HG02852 (cell line): ENCODE measurements around the gene MSTN.

Experiments used
- ATAC-seq: cut with Tn5 transposase; IDR thresholded peaks from one replicate; pipeline ENCODE4 v1.9.1; 2021; ENCODE audit warnings: mild to moderate bottlenecking, moderate library complexity; ENCODE audit not compliant: unreplicated experiment

MSTN gene

GRCh38 chr2:190062601-190063000 is at the start of gene MSTN:
Gene MSTN (minus strand): TSS chr2:190062729. CDS start chr2:190062596, 133 bp downstream.
- ATAC-seq: no peak

DNA sequence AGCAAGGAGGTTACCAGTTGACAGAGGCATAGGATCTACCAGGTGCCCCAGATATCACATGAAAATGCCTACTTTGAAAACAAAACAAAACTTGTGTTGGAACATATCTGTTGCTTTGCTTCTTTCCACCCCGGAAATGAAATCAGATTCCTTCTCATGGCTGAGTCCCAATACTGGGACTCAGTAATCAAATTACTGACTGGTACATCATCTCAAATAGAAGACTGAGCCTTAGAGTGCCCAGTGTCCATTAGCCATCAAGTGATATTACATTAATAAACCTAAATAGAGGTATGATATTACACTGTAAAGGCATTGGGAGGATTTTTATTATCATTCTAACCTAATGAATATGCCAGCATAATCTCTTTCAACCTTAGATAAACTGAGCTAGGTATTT is 48.6 kb upstream of the MSTN start:
- no peak for ATAC-seq

DNA sequence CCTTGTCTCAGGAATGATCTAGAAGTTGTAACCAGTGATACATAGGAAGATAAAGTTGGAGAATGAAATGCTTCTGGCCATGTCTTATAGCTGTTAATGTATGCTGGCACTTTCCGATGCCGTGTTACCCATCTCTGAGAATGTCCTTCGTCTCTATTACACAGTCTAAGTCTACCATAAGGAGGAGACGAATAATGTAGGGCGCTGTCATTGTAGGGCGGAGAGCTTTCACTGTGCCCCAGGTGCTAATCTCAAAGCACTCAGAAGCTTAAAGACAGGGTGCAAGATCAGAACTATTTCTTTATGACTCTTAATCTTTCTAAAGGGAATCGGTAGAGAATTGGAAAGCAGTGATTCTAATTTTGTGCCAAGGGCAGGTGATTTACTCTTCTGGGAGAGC is 48.2 kb upstream of the MSTN start:
- no peak for ATAC-seq

DNA sequence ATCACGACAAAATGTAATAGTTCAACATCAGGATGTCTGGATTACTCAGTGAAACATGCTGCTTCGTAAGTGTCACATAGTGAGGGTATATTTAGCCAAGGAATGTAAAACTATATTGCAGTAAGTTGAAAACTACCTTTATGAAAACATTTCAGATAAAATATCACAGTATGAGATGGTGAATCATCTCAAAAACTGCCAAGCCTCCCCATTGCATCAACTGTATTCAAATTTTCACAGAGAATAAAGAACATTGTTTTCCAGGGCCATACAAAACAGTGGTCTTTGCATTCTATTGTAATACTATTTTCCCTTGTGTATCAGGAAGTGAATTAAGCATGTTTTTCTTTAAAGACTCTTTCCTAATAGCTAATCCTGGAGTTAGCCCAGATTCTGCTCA is 47.6 kb upstream of the MSTN start:
- no peak for ATAC-seq

DNA sequence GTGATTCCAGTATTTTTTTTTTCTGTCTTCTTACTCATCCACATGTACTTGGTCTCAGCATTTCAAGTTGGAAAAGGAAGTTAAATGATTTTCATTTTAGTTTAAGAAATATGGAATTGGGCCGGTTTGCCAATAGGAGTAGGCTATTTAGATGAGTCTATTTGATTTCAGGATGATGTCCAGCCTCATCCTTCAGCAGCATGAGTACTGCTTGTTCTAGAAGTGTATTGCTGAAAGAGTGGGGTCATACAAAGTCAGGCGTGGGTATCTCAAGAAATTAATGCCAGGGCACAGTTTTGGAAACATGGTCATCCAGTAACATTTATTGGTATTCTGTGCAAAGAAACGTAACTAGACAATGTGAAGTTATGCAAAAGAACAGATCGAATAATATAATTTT is 44.9 kb upstream of the MSTN start:
- no peak for ATAC-seq

DNA sequence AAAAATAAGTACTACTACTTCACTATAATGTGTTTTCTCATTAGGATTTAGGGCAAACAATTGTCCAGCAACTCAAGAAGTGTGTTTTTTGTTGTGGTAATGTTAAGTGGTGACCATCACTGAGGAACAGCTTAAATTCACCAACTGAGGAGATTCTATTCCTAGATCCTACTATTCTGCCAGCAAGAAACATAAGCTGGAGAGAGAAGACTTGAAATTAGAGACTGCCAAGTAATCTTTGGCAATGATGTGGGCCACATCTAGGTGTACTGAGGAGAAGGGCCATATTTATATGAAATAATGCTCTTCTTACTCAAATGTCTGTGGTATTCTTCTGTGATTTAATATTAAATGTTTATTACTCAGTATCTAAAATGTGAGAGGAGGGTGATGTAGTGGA is 44.3 kb upstream of the MSTN start:
- no peak for ATAC-seq

DNA sequence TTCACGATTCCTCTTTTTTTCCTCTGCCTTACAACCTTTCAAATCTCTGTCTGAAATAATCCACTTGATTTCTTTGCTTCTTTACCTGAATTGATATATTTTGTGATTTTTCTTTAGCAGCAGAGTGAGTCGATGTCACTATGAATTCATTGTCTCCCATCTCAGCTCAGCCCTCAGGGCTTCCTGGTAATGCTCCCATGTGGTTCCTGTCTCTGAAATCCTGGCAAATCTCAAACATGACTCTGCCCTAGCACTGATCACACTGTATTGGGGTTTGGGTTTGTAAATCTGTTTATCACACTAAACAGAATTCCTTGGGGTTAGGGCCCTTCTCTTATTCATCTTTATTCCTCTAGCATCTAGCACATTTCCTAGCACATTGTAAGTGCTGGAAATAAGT is 43.0 kb upstream of the MSTN start:
- no peak for ATAC-seq

GRCh38 chr2:190103144-190103543 is 40.6 kb upstream of the MSTN start:
- ATAC-seq: no peak

DNA sequence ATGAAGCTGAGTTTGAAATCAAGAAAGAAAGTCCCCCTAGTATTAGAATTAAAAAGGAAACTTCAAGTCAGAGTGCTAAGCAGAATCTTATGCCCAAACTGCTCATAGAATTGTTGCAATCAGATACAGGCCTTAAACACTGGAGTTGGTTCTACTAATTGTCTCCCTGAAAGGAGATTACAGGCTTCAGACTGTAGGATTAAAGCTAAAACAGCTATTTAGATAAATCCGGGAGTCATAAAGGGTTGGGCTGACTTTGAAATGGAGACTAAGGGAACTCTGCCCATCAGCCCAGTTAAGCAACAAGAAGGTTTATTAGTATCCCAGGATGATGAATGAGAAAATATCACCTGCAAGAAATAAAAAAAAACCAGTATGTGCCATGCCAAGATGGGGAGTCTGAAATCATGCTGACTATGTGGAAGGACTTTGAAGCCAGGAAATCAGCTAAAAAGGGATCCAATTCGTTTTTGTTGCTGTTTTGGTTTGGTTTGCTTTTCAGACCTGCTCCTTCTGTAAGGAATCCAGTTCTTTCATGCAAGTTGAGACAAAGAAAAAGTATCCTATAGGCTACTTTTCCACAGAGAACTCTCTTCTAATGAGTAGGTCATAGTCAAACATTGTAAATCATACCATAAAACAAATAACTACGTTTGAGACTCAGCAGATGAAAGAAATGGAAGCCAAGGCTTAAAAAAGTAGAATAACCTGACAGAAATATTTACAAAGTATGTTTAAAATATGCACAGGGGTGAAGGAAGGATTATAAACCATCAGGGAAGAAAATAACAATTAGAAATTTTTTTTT is 37.6 kb upstream of the MSTN start:
- ATAC-seq: no peak

GRCh38 chr2:190098851-190099250 is 36.3 kb upstream of the MSTN start:
- ATAC-seq: no peak

- no peak for ATAC-seq
Observed at GRCh38 chr2:190097115-190097514, 34.6 kb upstream of the MSTN start.

- no peak for ATAC-seq
Observed at GRCh38 chr2:190094316-190094871, 31.9 kb upstream of the MSTN start.

- ATAC-seq: no peak
Observed at GRCh38 chr2:190093793-190094192, 31.3 kb upstream of the MSTN start.

GRCh38 chr2:190090148-190090547 is 27.6 kb upstream of the MSTN start:
- ATAC-seq: no peak

DNA sequence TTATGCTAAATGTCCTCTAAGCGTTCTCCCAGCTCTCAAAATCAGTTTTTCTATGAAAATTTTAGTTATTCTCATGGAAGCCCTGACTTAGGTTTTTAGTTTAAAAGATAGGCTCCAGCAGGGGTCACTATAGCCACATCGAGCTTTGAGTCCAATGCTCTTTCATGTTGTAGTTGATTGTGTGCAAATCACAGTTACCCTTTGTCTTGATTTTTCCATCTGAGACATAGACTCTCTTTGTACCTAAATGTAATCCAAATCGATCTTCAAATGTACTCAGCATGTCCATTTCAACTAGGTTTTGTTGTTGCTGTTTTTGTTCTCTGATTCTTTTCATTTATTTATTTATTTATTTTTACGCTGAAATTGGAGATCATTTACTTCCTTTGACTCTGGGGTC is 26.4 kb upstream of the MSTN start:
- ATAC-seq: peak; percentile 76

GRCh38 chr2:190084704-190085103 is 22.2 kb upstream of the MSTN start:
- no peak for ATAC-seq

GRCh38 chr2:190082118-190082517 is 19.6 kb upstream of the MSTN start:
- no peak for ATAC-seq

- no peak for ATAC-seq
Observed at GRCh38 chr2:190080527-190081049, 18.1 kb upstream of the MSTN start.

- ATAC-seq: no peak
Observed at GRCh38 chr2:190079160-190079559, 16.6 kb upstream of the MSTN start.

DNA sequence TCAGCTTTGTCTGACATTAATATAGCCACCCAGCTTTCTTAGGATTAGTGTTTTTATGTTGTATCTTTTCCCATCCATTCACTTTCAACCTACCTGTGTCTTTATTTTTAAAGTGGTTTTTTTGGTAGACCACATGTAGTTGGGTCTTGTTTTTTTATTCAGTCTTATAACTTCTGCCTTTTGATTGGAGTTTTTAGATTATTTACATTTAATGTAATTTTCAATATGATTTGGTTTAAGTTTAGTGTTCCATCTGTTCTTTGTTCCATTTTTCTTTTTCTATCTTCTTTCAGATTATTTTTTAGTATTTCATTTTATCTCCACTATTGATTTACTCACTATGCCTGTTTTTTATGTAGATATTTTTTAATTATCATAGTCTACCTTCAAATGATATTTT is 13.1 kb upstream of the MSTN start:
- ATAC-seq: no peak

- ATAC-seq: no peak
Observed at GRCh38 chr2:190069936-190070696, 7.6 kb upstream of the MSTN start.

- no peak for ATAC-seq
Observed at GRCh38 chr2:190068764-190069163, 6.2 kb upstream of the MSTN start.
